Measurements from ENCODE around the gene CACNA1C. TPM values are rescaled to one million over a fixed set of nuclear protein-coding genes. Genes with fewer than 3 reads are reported as not detected.

Gene CACNA1C
- total and polyA plus RNA-seq, 10 of the 15 experiments (the other 5 are each of a cell fraction or from before 2014, with no cell fraction given) = under 0.01 to 0.15 (median 0.09) TPM; not detected in 5

- H2AFZ ChIP-seq (ENCODE audit: control insufficient read depth, low read depth, low read length) = no peak overlapping the region
- H3K9me3 ChIP-seq (replicated peaks; ENCODE audit: control insufficient read depth, insufficient read depth, low read length) = no peaks in the 10 kb centered on the region
- intact Hi-C loops (cut with micrococcal nuclease; ENCODE audit: unreplicated experiment) = no loop called here
- ATAC-seq (no peak), DNase-seq (ENCODE audit: low read depth, low spot score) (no peak), FAIRE-seq (no peak)
- H3K4me1 ChIP-seq (ENCODE audit: control insufficient read depth, insufficient read depth, low read length) = no peaks in the 10 kb centered on the region
- no peak overlapping the region for H3K27ac ChIP-seq (ENCODE audit: control insufficient read depth, insufficient read depth)
- H3K9ac ChIP-seq (ENCODE audit: control insufficient read depth, insufficient read depth, low read length) = no peak overlapping the region
- no peaks in the 10 kb centered on the region for H3K79me2 ChIP-seq (ENCODE audit: control insufficient read depth, insufficient read depth, low read length)
- in situ Hi-C loops (cut with MboI) = no loop called here
- ChIA-PET SMC1A (ENCODE audit: uncharacterized antibody, unreplicated experiment) (no interaction called here), CTCF (no interaction called here), RAD21 (ENCODE audit: unreplicated experiment) (no interaction called here), POLR2A (no interaction called here)
- no peak overlapping the region for H3K4me2 ChIP-seq (ENCODE audit: control insufficient read depth, insufficient read depth)
- H3K4me3 ChIP-seq = no peak overlapping the region
- WGBS (ENCODE audit: insufficient coverage, insufficient replicate concordance, low lambda C conversion rate, missing lambda C conversion rate) = 46% methylated on average over 7 of the region's 7 CpGs
- no TSS peak for BruUV-seq (replicated peaks)
- no peaks in the 10 kb centered on the region for H3K36me3 ChIP-seq (ENCODE audit: control insufficient read depth in 2 of 2, insufficient read depth in 2 of 2, low read length in 1 of 2)
- TF ChIP-seq SIN3A (IDR thresholded peaks at IDR 0.05; ENCODE audit: low read depth, low read length) (no peak), ZBTB40 (IDR thresholded peaks at IDR 0.05; ENCODE audit: borderline replicate concordance) (no peak), ZSCAN29 (IDR thresholded peaks at IDR 0.05) (no peak), ZNF24 (IDR thresholded peaks at IDR 0.05) (no peak)
- H3K27me3 ChIP-seq (replicated peaks in 1 of 2; ENCODE audit: control insufficient read depth in 2 of 2, insufficient read depth in 2 of 2, low read length in 1 of 2) = peaks cover 2 to 5% of the 10 kb centered on the region in 2 experiments; a peak in 3 of 4 replicates
- no peaks in the 10 kb centered on the region for H4K20me1 ChIP-seq (ENCODE audit: control insufficient read depth, insufficient read depth)
Observed at GRCh38 chr12:2485681-2486080, 432.9 kb downstream of the CACNA1C start.

GRCh38 chr12:2486796-2487195, 434.0 kb downstream of the CACNA1C start:
- intact Hi-C loops (cut with micrococcal nuclease; ENCODE audit: unreplicated experiment) (no loop called here), in situ Hi-C loops (cut with MboI) (no loop called here)
- H3K4me1 ChIP-seq (ENCODE audit: control insufficient read depth, insufficient read depth, low read length) = no peaks in the 10 kb centered on the region
- ChIA-PET SMC1A (ENCODE audit: uncharacterized antibody, unreplicated experiment) (no interaction called here), POLR2A (no interaction called here), RAD21 (ENCODE audit: unreplicated experiment) (no interaction called here), CTCF (no interaction called here)
- H3K4me2 ChIP-seq (ENCODE audit: control insufficient read depth, insufficient read depth) = no peak overlapping the region
- 15% methylated on average over 5 of the region's 5 CpGs for WGBS (ENCODE audit: insufficient coverage, insufficient replicate concordance, low lambda C conversion rate, missing lambda C conversion rate)
- H4K20me1 ChIP-seq (ENCODE audit: control insufficient read depth, insufficient read depth) = no peaks in the 10 kb centered on the region
- no peak overlapping the region for H2AFZ ChIP-seq (ENCODE audit: control insufficient read depth, low read depth, low read length)
- no peak overlapping the region for H3K4me3 ChIP-seq
- ATAC-seq (no peak), DNase-seq (ENCODE audit: low read depth, low spot score) (no peak), FAIRE-seq (no peak)
- H3K9me3 ChIP-seq (replicated peaks; ENCODE audit: control insufficient read depth, insufficient read depth, low read length) = no peaks in the 10 kb centered on the region
- H3K79me2 ChIP-seq (ENCODE audit: control insufficient read depth, insufficient read depth, low read length) = no peaks in the 10 kb centered on the region
- no peak overlapping the region for H3K27ac ChIP-seq (ENCODE audit: control insufficient read depth, insufficient read depth)
- no TSS peak for BruUV-seq (replicated peaks)
- no peaks in the 10 kb centered on the region for H3K36me3 ChIP-seq (ENCODE audit: control insufficient read depth in 2 of 2, insufficient read depth in 2 of 2, low read length in 1 of 2)
- H3K27me3 ChIP-seq (replicated peaks in 1 of 2; ENCODE audit: control insufficient read depth in 2 of 2, insufficient read depth in 2 of 2, low read length in 1 of 2) = peaks cover 2 to 5% of the 10 kb centered on the region in 2 experiments; a peak in 3 of 4 replicates
- H3K9ac ChIP-seq (ENCODE audit: control insufficient read depth, insufficient read depth, low read length) = no peak overlapping the region
- TF ChIP-seq ZNF592 (IDR thresholded peaks at IDR 0.05) (no peak), RELB (IDR thresholded peaks at IDR 0.05; ENCODE audit: low read depth) (no peak), FOS (IDR thresholded peaks at IDR 0.05; ENCODE audit: borderline replicate concordance, extremely low read depth, insufficient read length) (no peak), GABPA (IDR thresholded peaks at IDR 0.05; ENCODE audit: low read depth) (no peak)

Data from GM12878 (cell line).